KMS-11 (cell line): Measurements from ENCODE around the gene NUCB2.

ENCODE experiments used
- H2AFZ ChIP-seq: fragments of 200-600 bp; sonication (generic); 2 replicates; pipeline ENCODE4 v1.6.1; 2016; ENCODE audit warnings: antibody characterized with exemption, mixed run types, low read depth
- H3K27ac ChIP-seq: fragments of 200-600 bp; sonication (generic); 2 replicates; pipeline ENCODE4 v1.6.1; 2016; ENCODE audit warnings: mild to moderate bottlenecking, mixed run types
- H3K27me3 ChIP-seq: fragments of 200-600 bp; sonication (generic); 2 replicates; pipeline ENCODE4 v1.6.1; 2017; ENCODE audit warnings: mild to moderate bottlenecking, low read depth, mixed run types, moderate library complexity; ENCODE audit not compliant: insufficient read depth
- H3K36me3 ChIP-seq: fragments of 200-600 bp; sonication (generic); 2 replicates; pipeline ENCODE4 v1.6.1; 2017; ENCODE audit warnings: mild to moderate bottlenecking, mixed run types; ENCODE audit not compliant: insufficient read depth
- H3K4me1 ChIP-seq: fragments of 200-600 bp; sonication (generic); 2 replicates; pipeline ENCODE4 v1.6.1; 2016; ENCODE audit warnings: mild to moderate bottlenecking, low read depth, mixed run types; ENCODE audit not compliant: poor library complexity, severe bottlenecking
- H3K4me2 ChIP-seq: fragments of 200-600 bp; sonication (generic); 2 replicates; pipeline ENCODE4 v1.7.0; 2016; ENCODE audit warnings: mild to moderate bottlenecking, mixed run types
- H3K4me3 ChIP-seq: fragments of 200-600 bp; sonication (generic); IDR thresholded peaks from 2 replicates; pipeline ENCODE4 v1.6.1; 2017; ENCODE audit warnings: low read depth, low read length, mixed read lengths; ENCODE audit not compliant: insufficient read depth
- H3K79me2 ChIP-seq: fragments of 200-600 bp; sonication (generic); 2 replicates; pipeline ENCODE4 v1.6.1; 2016; ENCODE audit warnings: low read depth, mixed run types; ENCODE audit not compliant: insufficient read depth
- H3K9ac ChIP-seq: fragments of 200-600 bp; sonication (generic); 2 replicates; pipeline ENCODE4 v1.6.1; 2016; ENCODE audit warnings: mild to moderate bottlenecking, mixed run types
- H4K20me1 ChIP-seq: fragments of 200-600 bp; sonication (generic); 2 replicates; pipeline ENCODE4 v1.6.1; 2016; ENCODE audit warnings: mild to moderate bottlenecking, mixed run types; ENCODE audit not compliant: insufficient read depth
- TF ChIP-seq, protein P1 (sequence below): fragments of 200-600 bp; sonication (generic); conservative IDR thresholded peaks from 2 replicates; pipeline ENCODE4 v1.6.1; 2017; ENCODE audit warnings: low read depth, mild to moderate bottlenecking, antibody characterized with exemption, low read length, moderate library complexity, mixed read lengths

The NUCB2 gene

DNA sequence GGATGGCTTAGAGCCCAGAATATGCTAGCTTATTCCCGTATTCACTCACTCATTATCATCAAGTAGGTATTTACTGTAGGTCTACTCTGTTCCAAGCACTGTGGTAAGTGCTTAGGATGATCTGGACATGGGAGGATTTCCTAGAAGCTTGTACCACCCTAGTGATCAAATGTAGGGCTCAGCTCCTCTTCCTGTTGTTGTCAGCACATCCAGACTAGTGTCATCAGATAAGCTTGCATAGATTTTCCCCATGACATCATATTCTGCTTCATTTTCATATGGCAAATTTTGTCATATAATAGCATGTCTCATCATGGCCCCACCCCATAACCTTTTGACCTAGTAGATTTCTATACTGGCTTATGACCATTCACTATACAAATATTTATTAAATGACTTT is 19.3 kb upstream of the NUCB2 start:
- H3K79me2 ChIP-seq = no peaks in the 10 kb centered on the region
- H3K4me2 ChIP-seq = no peak overlapping the region
- H3K27me3 ChIP-seq = no peaks in the 10 kb centered on the region
- H3K27ac ChIP-seq = no peak overlapping the region
- H4K20me1 ChIP-seq = no peaks in the 10 kb centered on the region
- H3K9ac ChIP-seq = no peak overlapping the region
- no peak overlapping the region for H2AFZ ChIP-seq
- no peaks in the 10 kb centered on the region for H3K36me3 ChIP-seq
- TF ChIP-seq, protein P1, sequence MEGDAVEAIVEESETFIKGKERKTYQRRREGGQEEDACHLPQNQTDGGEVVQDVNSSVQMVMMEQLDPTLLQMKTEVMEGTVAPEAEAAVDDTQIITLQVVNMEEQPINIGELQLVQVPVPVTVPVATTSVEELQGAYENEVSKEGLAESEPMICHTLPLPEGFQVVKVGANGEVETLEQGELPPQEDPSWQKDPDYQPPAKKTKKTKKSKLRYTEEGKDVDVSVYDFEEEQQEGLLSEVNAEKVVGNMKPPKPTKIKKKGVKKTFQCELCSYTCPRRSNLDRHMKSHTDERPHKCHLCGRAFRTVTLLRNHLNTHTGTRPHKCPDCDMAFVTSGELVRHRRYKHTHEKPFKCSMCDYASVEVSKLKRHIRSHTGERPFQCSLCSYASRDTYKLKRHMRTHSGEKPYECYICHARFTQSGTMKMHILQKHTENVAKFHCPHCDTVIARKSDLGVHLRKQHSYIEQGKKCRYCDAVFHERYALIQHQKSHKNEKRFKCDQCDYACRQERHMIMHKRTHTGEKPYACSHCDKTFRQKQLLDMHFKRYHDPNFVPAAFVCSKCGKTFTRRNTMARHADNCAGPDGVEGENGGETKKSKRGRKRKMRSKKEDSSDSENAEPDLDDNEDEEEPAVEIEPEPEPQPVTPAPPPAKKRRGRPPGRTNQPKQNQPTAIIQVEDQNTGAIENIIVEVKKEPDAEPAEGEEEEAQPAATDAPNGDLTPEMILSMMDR = no peak
- H3K4me3 ChIP-seq = no peak overlapping the region
- H3K4me1 ChIP-seq = peaks cover 7% of the 10 kb centered on the region

DNA sequence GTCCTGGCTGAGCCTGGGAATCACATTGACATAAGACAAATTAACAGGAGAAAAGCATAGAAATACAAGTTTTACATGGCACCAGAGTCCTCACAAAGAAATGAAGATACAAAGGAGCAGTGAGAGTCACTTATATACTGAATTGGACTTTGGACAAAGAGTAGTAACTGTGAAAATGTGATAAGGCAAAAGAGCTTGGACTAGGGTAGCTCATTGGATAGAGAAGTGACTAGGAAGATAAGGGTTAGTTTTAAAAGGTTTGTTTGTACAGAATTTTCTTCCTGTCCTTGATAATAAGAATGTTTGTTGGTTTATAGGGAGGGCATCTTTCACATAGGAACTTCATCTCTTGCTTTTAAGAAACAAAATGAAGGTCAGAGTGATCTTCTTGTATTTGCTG is 17.9 kb upstream of the NUCB2 start:
- Histone ChIP-seq H3K27ac (no peak overlapping the region), H4K20me1 (no peaks in the 10 kb centered on the region), H2AFZ (no peak overlapping the region), H3K79me2 (no peaks in the 10 kb centered on the region), H3K36me3 (no peaks in the 10 kb centered on the region), H3K4me3 (no peak overlapping the region), H3K4me1 (peaks cover 7% of the 10 kb centered on the region), H3K9ac (no peak overlapping the region), H3K27me3 (no peaks in the 10 kb centered on the region), H3K4me2 (no peak overlapping the region)
- TF ChIP-seq, protein P1 = no peak

DNA sequence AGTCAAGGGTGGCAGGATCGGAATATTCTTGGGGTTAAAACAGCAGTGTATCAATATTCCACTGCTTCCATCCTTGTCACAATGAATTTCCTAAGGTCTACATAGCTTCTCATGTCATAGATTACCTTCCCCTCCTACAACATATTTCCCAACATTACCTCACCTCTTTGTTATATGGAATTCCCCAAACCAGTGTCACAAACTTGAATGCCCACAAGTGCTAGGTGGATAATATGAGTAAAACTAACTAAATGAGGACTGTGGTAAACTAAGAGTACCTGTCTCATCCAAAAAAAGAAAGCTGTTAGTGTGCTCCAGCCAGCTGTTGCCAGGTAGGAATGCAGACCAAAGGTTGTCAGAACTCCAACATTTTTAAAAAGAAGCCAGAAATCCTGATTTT is 17.0 kb upstream of the NUCB2 start:
- no peak overlapping the region for H3K9ac ChIP-seq
- TF ChIP-seq, protein P1 = no peak
- H3K4me3 ChIP-seq = no peak overlapping the region
- no peak overlapping the region for H3K4me2 ChIP-seq
- no peak overlapping the region for H2AFZ ChIP-seq
- no peaks in the 10 kb centered on the region for H3K27me3 ChIP-seq
- H4K20me1 ChIP-seq = no peaks in the 10 kb centered on the region
- no peaks in the 10 kb centered on the region for H3K36me3 ChIP-seq
- peaks cover 7% of the 10 kb centered on the region for H3K4me1 ChIP-seq
- H3K27ac ChIP-seq = no peak overlapping the region
- no peaks in the 10 kb centered on the region for H3K79me2 ChIP-seq

DNA sequence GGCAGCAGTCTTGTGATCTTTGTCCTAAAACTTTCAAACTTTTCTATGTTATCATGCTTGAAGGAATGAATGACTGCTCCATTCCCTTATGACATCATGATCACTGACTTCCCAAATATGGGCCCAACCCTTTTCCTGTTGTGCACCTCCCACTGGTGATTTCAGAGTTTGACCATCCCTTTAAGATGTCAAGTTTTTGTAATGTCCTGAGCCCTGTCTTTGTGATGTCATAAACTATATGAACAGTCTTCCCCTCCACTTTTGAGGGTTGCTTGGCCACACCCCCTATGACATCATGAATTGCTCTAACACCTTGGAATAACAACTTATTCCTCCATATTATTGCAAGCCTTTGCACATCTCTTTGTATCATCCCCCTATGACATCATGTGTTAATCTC is 16.5 kb upstream of the NUCB2 start:
- Histone ChIP-seq H3K4me2 (no peak overlapping the region), H3K36me3 (no peaks in the 10 kb centered on the region), H2AFZ (no peak overlapping the region)

More for the DNA sequence above, 16.5 kb upstream of the NUCB2 start:
- Histone ChIP-seq H3K4me3 (no peak overlapping the region), H3K4me1 (peaks cover 7% of the 10 kb centered on the region), H4K20me1 (no peaks in the 10 kb centered on the region), H3K9ac (no peak overlapping the region), H3K27me3 (no peaks in the 10 kb centered on the region), H3K27ac (no peak overlapping the region), H3K79me2 (no peaks in the 10 kb centered on the region)
- TF ChIP-seq, protein P1 = no peak
